Measurements from ENCODE around the gene GGTLC1.

The GGTLC1 gene

DNA sequence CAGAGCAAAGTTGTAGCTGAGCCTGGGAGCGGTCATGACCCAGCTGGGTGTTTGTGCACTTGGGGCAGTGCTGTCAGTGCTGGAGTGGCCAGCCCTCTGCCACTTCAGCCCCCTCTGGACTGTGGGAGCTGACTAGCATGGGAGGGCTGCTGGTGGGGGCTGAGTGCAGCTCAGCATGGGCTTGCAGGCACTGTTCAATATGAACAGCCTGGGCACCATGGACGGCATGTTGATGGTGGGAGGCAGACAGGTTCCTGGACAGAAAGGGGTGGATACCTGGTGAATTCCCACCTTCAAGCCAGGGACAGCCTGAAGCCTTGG lies 50.5 kb downstream of the GGTLC1 start:
- TF ChIP-seq, protein P1, sequence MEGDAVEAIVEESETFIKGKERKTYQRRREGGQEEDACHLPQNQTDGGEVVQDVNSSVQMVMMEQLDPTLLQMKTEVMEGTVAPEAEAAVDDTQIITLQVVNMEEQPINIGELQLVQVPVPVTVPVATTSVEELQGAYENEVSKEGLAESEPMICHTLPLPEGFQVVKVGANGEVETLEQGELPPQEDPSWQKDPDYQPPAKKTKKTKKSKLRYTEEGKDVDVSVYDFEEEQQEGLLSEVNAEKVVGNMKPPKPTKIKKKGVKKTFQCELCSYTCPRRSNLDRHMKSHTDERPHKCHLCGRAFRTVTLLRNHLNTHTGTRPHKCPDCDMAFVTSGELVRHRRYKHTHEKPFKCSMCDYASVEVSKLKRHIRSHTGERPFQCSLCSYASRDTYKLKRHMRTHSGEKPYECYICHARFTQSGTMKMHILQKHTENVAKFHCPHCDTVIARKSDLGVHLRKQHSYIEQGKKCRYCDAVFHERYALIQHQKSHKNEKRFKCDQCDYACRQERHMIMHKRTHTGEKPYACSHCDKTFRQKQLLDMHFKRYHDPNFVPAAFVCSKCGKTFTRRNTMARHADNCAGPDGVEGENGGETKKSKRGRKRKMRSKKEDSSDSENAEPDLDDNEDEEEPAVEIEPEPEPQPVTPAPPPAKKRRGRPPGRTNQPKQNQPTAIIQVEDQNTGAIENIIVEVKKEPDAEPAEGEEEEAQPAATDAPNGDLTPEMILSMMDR (conservative IDR thresholded peaks at IDR 0.05; ENCODE audit: low read depth, low read length), result no peak
- DNase-seq (ENCODE audit: low read depth), result no peak
- no peak overlapping the region for H3K4me3 ChIP-seq (ENCODE audit: low read length)

- H3K4me3 ChIP-seq (ENCODE audit: low read length), result no peak overlapping the region
- DNase-seq (ENCODE audit: low read depth), result no peak
- TF ChIP-seq, protein P1 (conservative IDR thresholded peaks at IDR 0.05; ENCODE audit: low read depth, low read length), result peak; percentile 51
These were observed 51.1 kb downstream of the GGTLC1 start for GRCh38 chr20:23937303-23938117.

Measured in retinal pigment epithelial cell (primary cell).